Stimulated activated CD8-positive, alpha-beta memory T cell treated with anti-CD3 and anti-CD28 coated beads, Interleukin-15, amount 100 ng/mL, for 4 hours (primary cell): ENCODE results near the gene ETV6.

ENCODE experiments used
- DNase-seq, 2 donors: peaks; one replicate each; pipeline ENCODE4 v3.0.0-alpha.2; 2020; ENCODE audit warnings: low read depth in 2 of 2

The ETV6 gene

DNA sequence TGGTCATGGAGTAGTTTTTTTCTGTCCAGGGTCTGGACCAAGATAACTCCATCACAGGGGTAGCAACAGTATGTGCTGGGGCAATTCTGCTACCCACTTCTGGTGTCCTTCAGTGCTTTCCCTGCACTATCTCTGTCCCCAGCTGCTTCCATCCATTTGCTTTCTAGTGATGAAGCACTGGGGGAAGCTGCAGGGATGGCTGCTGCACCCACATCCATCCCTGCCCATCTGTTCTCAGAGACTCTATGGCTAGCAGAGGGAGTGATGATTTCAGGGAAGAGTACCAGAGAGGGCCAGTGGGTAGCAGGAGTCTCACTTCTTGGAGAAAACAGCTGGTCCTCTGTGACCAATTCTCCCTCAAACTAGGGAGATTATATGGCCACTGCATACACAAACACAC is 44.1 kb downstream of the ETV6 start:
- DNase-seq: no peak

DNA sequence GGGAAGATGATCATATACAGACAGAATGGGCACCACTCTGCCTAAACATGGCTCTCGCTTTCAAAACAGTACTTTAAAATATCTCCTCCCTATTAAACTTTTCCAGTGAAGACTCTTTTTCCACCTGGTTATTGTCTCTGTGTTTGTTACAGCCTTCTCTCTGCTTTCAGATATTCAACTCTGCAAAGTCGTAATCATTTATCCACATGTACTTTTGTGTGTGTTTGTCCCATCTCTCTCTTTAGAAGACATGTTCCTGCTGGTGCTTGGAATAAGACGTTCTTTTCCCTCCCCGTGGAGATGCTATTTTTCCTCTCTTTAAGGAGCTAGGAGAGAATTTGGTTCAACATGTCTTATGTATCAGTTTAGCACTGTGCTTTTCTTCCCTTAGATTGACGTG is 45.1 kb downstream of the ETV6 start:
- DNase-seq: no peak

DNA sequence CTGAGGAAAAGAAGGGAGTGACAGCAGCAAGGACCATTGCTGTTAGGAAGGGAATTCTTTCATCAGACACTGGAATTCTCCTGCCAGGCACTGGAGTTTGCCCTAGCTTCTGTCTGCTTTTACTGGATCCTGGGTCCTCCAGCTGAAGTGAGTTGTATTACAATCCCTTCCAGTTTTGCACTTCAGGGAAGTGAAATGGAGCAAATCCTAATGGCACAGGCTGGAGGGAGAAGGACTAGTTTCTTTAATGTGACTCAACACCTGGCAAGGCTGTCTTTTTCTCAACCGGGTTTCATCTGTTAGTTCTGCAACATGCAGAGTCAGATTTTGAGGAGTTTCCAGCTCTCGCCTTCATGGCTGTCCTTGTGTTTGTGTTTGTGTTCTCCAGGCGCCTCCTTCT is 45.8 kb downstream of the ETV6 start:
- no peak for DNase-seq

DNA sequence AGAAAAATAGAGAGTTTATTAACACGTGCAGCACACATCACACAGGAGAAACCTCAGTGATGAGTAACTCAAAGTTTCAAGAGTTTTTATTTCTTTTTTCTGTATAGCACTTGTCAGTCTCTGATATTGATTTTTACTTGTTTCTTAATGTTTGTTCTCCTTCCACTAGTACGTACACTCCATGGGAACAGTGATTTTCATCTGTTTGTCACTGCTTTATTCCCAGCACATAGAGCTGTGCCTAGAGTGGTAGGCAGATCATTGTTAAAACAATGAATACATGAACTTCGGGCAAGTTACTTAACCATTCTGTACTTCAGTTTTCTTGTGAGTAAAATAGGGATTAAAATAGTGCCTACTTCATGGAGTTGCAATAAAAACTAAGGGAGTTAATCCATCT is 46.6 kb downstream of the ETV6 start:
- no peak for DNase-seq

DNA sequence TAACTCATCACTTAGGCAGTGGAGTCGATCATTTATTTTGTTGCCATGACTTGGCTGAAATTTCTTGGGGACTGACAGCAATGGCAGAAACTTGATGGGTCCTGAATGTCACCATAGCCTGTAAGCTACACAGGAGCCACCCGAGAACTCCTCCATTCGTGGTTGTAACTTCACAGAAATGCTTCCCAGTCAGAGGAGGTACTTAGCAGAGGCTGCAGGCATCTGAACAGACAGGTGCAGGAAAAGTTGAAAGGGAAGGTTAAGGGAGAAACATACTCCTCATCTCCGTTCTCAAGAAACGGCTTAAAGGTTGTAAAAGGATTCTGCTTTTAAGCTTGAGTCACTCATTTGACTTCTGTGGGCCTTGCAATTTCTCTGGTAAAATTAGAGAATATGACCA is 47.7 kb downstream of the ETV6 start:
- no peak for DNase-seq

DNA sequence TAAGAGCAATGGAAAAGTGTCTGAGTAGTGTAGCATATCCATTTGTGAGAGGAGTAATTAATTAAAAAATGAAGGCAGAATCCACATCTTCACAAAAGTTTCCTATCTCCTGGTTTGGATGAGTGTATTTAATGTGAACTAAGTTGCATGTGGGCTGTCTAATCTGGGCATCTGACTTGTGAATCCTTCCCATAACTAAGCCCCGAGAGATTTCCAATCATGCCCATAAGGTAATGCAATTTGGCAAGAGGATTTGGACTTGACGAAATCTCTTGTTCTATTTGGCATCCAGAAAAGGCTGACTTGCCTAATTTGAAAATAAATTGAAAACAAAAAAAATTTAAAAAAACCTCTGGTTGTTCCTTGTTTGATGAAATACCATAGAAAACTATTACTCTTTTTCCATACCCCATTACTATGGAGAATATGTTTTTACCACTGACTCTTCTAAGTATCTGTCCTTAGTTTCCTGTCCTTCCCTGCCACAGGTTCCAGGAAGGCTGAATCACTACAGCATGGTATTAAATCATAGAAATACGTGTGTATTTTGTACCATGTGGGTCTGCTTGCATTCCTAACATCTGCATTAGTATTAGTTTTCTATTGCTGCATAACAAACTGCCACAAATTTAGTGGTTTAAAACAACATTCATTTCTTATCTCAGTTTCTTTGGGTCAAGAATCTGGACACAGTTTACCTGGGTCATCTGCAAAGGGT is 48.4 kb downstream of the ETV6 start:
- no peak for DNase-seq

DNA sequence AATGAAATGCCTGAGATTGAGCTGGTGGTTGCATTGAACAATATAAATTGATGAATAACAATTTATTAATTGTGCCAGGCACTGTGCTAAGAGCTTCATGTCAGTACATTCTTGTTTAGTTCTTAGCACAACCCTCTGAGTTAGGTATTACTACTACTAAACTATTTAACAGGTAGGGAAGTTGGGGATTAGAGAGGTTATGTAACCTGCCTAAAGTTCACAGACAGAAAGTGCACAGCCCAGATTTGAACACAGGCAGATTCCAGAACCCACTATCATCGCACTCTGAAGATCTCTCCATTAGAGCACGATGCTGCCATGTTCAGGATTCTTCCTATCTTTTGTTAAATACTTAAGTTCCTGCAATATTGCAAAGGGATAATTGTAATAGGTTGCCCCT is 49.3 kb downstream of the ETV6 start:
- DNase-seq: no peak

DNA sequence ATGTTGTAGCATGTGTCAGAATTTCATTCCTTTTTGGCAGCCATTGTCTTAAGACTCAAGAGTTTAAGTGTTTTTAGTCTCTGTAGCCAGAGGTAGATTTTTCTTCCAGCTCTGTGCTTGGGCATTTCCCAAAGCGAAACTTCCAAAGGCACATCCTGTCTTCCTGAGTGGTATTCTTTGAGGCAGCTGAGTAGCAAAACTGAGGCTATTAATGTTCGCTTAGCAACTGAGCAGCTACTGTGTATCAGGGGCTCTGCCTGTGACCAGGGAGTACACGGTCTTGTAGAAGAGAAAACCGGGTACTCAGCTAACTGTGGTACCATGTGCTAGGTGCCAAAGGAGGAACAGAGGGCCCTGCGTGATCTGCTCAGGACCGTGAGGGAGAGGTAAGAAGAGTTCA is 52.0 kb downstream of the ETV6 start:
- DNase-seq: no peak

DNA sequence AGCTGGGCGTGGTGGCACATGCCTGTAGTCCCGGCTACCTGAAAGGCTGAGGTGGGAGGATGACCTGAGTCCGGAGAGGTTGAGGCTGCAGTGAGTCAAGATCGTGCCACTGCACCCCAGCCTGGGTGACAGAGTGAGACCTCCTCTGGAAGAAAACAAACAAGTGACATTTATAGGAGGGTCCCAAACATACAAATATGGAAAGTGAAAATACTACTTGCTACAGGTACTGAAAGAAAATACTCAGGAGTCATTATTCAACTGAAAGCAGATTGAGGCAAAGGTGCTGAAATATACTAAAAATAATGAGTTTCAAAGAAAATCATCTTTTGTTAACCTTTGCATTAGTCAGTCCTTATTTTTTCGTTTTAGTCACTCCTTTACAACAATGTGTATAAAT is 53.5 kb downstream of the ETV6 start:
- no peak for DNase-seq

DNA sequence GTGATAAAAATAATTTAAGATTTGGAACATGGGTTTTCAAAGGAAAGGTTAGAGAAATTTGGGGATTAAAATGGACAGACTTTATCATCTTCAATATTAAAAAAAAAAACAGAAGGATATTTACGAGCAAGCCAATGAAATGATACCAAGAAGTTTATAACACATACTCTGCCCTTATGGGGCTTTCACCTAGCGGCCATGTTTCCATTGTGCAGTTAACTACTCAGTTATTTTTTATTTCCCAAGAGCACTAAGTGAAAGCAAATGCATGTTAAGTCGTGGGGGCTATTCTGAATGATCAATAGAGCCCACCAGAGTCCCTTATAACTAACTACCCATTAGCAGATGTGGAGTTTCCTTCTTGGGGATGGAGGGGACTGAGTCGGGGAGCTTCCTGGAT is 53.9 kb downstream of the ETV6 start:
- DNase-seq: no peak

DNA sequence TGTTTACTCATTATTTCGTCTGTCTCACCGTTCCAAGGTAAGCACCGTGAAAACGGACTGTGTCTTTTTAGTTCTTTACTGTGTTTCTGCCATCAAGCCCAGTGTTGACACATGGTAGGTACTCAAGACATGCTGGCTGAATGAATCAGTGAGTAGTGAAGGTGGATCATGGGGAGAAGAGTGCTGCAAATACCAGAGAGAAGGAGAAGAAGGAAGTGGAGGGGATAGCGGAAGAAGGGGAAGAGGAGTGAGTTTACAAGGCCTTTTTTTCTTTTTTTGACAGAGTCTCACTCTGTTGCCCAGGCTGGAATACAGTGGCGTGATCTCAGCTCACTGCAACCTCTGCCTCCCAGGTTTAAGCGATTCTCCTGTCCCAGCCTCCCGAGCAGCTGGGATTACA is 54.6 kb downstream of the ETV6 start:
- DNase-seq: no peak

DNA sequence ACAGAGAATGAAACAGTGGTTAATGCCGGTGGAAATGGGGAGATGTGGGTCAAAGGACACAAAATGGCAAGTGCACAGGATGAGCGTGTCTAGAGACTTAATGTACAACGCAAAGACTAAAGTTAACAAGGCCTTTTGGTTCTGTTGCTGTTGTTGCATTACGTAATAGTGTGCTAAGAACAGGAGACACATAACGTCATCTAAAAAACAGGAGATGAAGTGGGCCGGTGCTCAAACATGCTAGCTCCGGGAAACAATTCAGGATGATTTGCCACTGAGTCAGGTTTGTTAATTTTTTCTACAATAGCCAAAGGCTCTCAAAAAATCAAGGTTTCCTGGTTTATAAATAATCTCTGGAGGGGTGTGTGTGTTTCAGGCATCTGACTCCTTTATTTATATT is 55.5 kb downstream of the ETV6 start:
- no peak for DNase-seq

DNA sequence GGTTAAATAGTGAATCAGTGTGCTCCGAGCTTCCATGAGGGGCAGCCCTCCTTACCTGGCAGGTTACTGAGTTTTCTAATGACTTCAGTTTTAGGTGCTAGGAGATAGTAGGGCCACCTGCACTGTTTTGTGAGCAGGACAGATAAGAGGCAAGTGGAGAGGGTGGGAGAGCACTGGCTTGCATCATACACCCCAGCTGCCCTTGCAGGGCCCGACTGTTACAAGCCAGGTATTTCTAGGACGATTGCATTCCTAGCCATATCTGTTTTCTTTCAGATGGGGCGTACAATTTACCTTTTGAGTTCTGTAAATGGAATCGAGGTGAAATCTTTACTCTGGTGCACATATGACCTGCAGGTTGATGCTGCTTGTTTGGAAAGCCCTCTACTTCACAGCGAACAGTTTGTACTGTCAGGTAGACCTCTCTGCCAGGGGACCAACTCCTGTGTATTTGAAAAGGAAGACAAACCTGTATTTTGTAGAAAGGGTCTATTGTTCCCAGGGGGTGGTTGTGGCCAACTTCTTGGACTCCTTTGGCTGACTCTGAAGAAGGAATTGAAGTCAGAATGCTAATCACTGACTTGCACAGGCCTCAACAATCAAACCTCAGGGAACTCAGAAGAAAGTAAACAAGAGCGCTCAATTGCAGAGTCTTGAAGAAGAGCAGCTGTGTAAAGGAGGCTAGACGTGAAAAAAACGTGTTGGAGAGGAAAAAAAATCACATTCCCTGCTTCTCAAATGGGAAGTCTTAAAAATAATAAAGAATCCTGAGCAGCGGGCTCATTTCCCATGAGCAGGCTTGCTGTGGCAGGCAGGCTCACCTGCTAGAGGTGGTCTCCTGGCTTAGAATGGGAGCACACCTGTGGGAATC is 57.3 kb downstream of the ETV6 start:
- no peak for DNase-seq

DNA sequence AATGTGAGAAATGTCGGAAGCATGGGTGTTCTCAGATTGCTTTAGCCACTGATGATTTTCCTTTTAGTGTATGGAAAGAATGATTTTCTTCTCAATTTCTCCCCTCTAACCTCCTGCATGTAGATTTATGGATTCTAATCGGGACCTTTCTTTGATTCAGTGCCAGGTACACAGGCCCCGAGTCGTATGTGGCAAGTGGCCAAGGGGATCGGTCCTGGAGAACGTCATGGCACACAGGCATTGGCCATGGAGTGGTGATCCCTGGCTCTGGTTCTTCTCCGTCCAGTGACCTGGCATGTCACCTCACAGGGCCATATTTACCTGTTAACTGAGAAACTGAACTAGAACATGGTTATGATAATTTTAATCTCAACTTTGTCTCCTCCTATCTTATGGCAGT is 58.1 kb downstream of the ETV6 start:
- no peak for DNase-seq

DNA sequence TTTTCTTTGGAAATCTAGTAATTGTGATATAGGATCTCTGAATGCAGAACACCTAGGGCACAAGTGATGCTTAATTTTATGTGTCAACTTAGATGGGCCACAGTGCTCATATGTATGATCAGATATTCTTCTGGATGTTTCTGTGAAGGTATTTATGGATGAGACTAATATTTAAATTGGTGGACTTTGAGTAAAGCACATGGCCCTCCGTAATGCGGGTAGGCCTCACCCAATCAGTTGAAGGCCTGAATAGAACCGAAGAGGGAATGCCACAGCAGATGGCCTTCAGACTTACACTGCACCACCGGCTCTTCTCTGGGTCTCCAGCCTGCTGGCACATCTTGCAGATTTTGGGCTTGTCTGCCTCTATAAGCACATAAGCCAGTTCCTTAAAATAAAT is 60.0 kb downstream of the ETV6 start:
- DNase-seq: no peak

DNA sequence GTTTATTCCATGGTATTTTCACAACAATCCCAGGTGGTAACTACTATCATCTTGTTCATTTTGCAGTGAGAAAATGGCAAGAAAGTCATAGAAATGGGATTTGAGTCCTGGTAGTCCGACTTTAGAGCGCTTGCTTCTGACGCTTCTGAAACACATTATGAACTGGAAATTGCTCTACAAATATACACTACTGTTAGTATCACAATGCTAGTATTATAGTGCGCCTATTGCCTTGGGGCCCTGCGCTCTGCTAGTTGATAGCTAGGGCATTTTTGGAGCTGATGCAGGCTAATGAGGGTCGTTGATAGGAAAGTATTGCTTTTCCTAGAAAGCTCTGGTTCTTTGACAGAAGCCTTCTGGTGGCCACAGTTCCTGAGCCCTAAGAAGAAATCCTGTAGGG is 61.0 kb downstream of the ETV6 start:
- DNase-seq: no peak

DNA sequence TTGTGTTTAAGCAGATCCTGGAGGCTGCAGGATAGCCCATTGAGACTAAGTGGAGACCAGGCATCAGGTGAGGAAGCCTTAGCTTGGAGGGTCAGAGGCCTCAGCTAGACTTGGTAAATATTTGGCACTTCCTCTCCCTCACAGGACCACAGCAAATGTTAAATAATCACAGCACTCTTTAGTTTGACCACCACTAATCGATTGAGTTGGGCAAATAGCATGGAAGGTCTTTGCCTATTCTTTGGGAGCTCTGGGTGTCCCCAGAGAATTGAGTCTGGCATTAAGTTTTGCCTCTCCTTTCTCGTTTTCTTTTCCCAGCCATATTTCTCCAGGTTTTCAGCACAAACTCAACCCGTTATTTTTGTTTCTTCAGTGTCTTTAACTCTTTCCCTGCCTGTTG is 61.4 kb downstream of the ETV6 start:
- DNase-seq: no peak

DNA sequence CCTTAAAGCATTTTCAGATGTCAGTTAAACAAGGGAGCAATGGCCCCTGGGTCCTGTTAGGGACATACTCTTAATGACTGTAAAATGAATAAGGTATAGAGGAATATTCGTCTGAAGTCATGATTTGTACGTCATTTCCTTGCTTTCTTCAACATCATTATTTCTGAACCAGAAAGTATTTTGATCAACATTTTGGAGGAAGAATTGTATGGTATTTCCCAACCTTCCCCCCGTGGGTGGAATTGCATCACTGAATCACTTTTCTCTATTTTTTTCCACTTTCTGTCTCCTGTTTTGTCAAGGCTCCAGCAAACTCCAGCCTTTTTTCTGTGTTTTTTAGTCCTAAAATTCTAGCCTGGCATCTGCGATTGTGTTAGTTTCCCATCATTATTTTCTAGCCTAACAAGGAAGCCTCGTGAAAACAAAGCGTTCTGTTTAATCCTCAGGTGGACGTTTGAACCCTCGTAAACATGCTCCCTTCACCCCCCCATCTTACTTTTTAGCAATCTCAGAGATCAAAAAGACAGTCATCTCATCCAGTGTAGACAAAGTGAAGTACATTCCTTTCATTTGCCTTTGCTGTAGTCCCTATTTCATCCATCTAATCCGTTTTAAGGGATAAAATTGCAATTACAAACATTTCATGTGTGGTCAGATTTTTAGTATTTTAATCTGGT is 62.3 kb downstream of the ETV6 start:
- no peak for DNase-seq

DNA sequence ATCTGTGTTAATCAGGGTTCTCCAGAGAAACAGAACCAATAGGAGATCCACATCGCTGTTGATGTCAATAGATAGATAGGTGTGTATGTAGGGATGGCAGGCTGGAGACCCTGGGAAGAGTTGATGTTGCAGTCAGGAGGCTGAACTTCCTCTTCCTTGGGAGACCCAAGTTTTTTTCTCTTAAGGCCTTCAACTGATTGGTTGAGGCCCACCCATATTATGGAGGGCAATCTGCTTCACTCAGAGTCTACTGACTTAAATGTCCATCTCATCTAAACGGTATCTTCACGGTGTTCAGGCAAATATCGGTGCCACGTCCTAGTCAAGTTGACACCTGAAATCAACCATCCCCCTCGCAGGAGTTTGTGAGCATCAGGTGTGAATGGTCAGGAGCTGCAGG is 63.0 kb downstream of the ETV6 start:
- no peak for DNase-seq

DNA sequence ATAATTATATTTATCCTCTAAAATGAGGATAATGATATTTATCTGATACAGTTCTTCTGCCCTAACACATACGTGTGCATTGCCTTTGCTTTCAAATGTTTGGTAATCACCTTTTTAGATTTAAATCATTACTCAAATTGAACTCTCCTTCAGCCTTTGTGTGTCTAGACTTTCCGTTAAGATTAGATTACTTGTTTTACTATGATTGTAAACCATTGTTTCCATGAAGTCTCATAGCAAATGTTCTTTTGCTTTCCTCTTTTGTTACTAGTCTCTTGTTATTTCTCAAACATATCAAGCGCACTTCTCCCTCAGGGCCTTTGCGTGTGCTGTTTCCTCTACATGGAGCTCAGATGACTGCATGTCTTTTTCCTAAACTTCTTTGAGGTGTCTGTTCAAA is 63.7 kb downstream of the ETV6 start:
- DNase-seq: no peak

DNA sequence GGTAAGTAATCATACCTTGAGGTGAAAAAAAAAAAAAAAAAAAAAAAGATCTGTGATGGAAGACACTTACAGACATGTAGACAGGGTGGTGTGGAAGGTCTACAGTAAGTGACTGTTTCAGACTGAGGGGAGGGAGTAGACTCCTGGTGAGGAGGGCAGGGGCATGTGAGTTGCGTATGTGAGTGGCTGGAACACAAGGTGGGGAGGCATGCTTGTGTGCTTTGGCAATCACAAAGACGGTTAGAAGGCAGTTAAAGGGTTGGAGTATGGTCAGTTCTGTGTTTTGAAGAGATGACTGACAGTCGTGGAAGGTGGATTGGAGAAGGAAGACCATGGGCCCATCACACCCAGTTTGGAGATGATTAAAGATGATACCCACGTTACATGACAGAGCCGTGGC is 65.2 kb downstream of the ETV6 start:
- DNase-seq: no peak

DNA sequence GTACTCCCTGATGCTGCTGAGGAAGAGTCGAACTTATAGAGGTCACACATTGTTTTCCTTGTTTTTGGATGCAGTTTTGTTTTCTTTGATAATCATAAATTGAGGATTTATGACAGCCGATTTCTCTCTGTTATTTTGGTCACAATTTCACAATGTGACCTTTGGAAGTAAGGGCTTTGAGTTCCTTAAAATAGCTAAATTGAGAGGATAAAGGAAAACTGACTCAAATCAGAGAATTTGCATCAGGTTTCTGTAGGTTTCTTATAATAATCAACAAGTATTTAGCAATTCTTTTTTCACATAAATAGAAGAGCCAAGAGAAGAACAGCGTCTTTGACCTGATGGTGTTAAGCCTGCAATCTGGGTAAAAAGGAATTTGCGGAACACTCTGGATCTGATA is 66.1 kb downstream of the ETV6 start:
- DNase-seq: no peak
